BLaER1 (cell line): Measurements from ENCODE around the gene TSPAN2.

Source experiments
- H3K27ac ChIP-seq: shearing (Covaris generic); formaldehyde crosslinking; 2 replicates; pipeline ENCODE4 v1.8.1; 2022
- H3K27me3 ChIP-seq: shearing (Covaris generic); formaldehyde crosslinking; 2 replicates; pipeline ENCODE4 v1.8.1; 2022
- H3K36me3 ChIP-seq: shearing (Covaris generic); formaldehyde crosslinking; 2 replicates; pipeline ENCODE4 v1.8.1; 2022
- H3K4me1 ChIP-seq: shearing (Covaris generic); formaldehyde crosslinking; 2 replicates; pipeline ENCODE4 v1.8.1; 2022
- H3K4me2 ChIP-seq: shearing (Covaris generic); formaldehyde crosslinking; 2 replicates; pipeline ENCODE4 v1.8.1; 2022
- H3K4me3 ChIP-seq: shearing (Covaris generic); formaldehyde crosslinking; 2 replicates; pipeline ENCODE4 v1.8.1; 2022
- H3K9ac ChIP-seq: shearing (Covaris generic); formaldehyde crosslinking; 2 replicates; pipeline ENCODE4 v1.8.1; 2022
- H3K9me3 ChIP-seq: shearing (Covaris generic); formaldehyde crosslinking; 2 replicates; pipeline ENCODE4 v1.8.1; 2022
- H4K20me1 ChIP-seq: shearing (Covaris generic); formaldehyde crosslinking; 2 replicates; pipeline ENCODE4 v1.8.1; 2022
- Cebpa-rat ChIP-seq: shearing (Covaris generic); IDR thresholded peaks from 2 replicates; pipeline ENCODE4 v1.8.1; 2022

TSPAN2 gene

GRCh38 chr1:115077984-115078330 is 11.3 kb downstream of the TSPAN2 start:
- H3K27ac ChIP-seq: no peak overlapping the region
- no peaks in the 10 kb centered on the region for H3K27me3 ChIP-seq
- no peak overlapping the region for H3K9ac ChIP-seq
- H3K9me3 ChIP-seq: no peaks in the 10 kb centered on the region
- H3K4me2 ChIP-seq: no peak overlapping the region
- H3K36me3 ChIP-seq: no peaks in the 10 kb centered on the region
- no peak overlapping the region for H3K4me3 ChIP-seq
- TF ChIP-seq Cebpa-rat: no peak
- no peaks in the 10 kb centered on the region for H4K20me1 ChIP-seq
- H3K4me1 ChIP-seq: peaks cover 19% of the 10 kb centered on the region

GRCh38 chr1:115077286-115077983 is 11.9 kb downstream of the TSPAN2 start:
- Histone ChIP-seq H3K27me3 (no peaks in the 10 kb centered on the region), H4K20me1 (no peaks in the 10 kb centered on the region), H3K4me1 (peaks cover 24% of the 10 kb centered on the region), H3K9ac (no peak overlapping the region), H3K9me3 (no peaks in the 10 kb centered on the region), H3K36me3 (no peaks in the 10 kb centered on the region), H3K4me2 (no peak overlapping the region), H3K4me3 (no peak overlapping the region), H3K27ac (no peak overlapping the region)
- no peak for TF ChIP-seq Cebpa-rat

- no peak overlapping the region for H3K27ac ChIP-seq
- no peak overlapping the region for H3K4me2 ChIP-seq
- H3K4me3 ChIP-seq: no peak overlapping the region
- no peak overlapping the region for H3K9ac ChIP-seq
- no peaks in the 10 kb centered on the region for H4K20me1 ChIP-seq
- no peak for TF ChIP-seq Cebpa-rat
- no peaks in the 10 kb centered on the region for H3K9me3 ChIP-seq
- H3K36me3 ChIP-seq: no peaks in the 10 kb centered on the region
- peaks cover 34% of the 10 kb centered on the region for H3K4me1 ChIP-seq
- H3K27me3 ChIP-seq: no peaks in the 10 kb centered on the region
Observed at GRCh38 chr1:115076384-115076915, 12.9 kb downstream of the TSPAN2 start.

GRCh38 chr1:115074839-115075534 is 14.3 kb downstream of the TSPAN2 start:
- peaks cover 34% of the 10 kb centered on the region for H3K4me1 ChIP-seq
- H3K27me3 ChIP-seq: no peaks in the 10 kb centered on the region
- H3K27ac ChIP-seq: no peak overlapping the region
- H3K9me3 ChIP-seq: no peaks in the 10 kb centered on the region
- H3K4me3 ChIP-seq: no peak overlapping the region
- TF ChIP-seq Cebpa-rat: no peak
- peak overlapping the region; percentile 38 for H3K4me2 ChIP-seq
- no peaks in the 10 kb centered on the region for H3K36me3 ChIP-seq
- no peak overlapping the region for H3K9ac ChIP-seq
- no peaks in the 10 kb centered on the region for H4K20me1 ChIP-seq

- Histone ChIP-seq H3K27ac (no peak overlapping the region), H3K4me2 (peak overlapping the region; percentile 36), H3K9me3 (no peaks in the 10 kb centered on the region), H3K4me1 (peaks cover 34% of the 10 kb centered on the region), H3K4me3 (no peak overlapping the region), H3K27me3 (no peaks in the 10 kb centered on the region), H3K9ac (no peak overlapping the region), H4K20me1 (no peaks in the 10 kb centered on the region), H3K36me3 (0 out of 2 replicates have a peak, but pooled peaks cover 7% of the 10 kb centered on the region)
- no peak for TF ChIP-seq Cebpa-rat
Observed at GRCh38 chr1:115073298-115074087, 15.8 kb downstream of the TSPAN2 start.

- Histone ChIP-seq H3K4me1 (peaks cover 34% of the 10 kb centered on the region), H3K27ac (no peak overlapping the region), H3K4me2 (no peak overlapping the region; the same call in 1 of the 2 replicates), H3K9ac (no peak overlapping the region), H4K20me1 (no peaks in the 10 kb centered on the region), H3K27me3 (no peaks in the 10 kb centered on the region), H3K9me3 (no peaks in the 10 kb centered on the region), H3K36me3 (0 out of 2 replicates have a peak, but pooled peaks cover 7% of the 10 kb centered on the region), H3K4me3 (no peak overlapping the region)
- TF ChIP-seq Cebpa-rat: no peak
Observed at GRCh38 chr1:115071012-115071664, 18.2 kb downstream of the TSPAN2 start.

GRCh38 chr1:115069659-115070308 is 19.5 kb downstream of the TSPAN2 start:
- TF ChIP-seq Cebpa-rat: no peak
- Histone ChIP-seq H4K20me1 (no peaks in the 10 kb centered on the region), H3K27ac (no peak overlapping the region), H3K27me3 (no peaks in the 10 kb centered on the region), H3K36me3 (0 out of 2 replicates have a peak, but pooled peaks cover 7% of the 10 kb centered on the region), H3K4me2 (no peak overlapping the region), H3K9me3 (no peaks in the 10 kb centered on the region), H3K4me3 (no peak overlapping the region), H3K9ac (no peak overlapping the region), H3K4me1 (peaks cover 24% of the 10 kb centered on the region)

- no peaks in the 10 kb centered on the region for H3K27me3 ChIP-seq
- H3K27ac ChIP-seq: no peak overlapping the region
- no peak for TF ChIP-seq Cebpa-rat
- H3K4me1 ChIP-seq: peaks cover 21% of the 10 kb centered on the region
- H3K4me2 ChIP-seq: no peak overlapping the region
- no peak overlapping the region for H3K9ac ChIP-seq
- H3K9me3 ChIP-seq: no peaks in the 10 kb centered on the region
- no peaks in the 10 kb centered on the region for H4K20me1 ChIP-seq
- H3K36me3 ChIP-seq: 0 out of 2 replicates have a peak, but pooled peaks cover 7% of the 10 kb centered on the region
- H3K4me3 ChIP-seq: no peak overlapping the region
Observed at GRCh38 chr1:115068826-115069585, 20.3 kb downstream of the TSPAN2 start.
